VCaP (cell line): ENCODE data around the gene GNB3.

Source experiments
- H3K27ac ChIP-seq: fragments of 450-650 bp; 2 replicates; pipeline ENCODE4 v1.5.1; 2017
- CTCF ChIP-seq: fragments of 450-650 bp; conservative IDR thresholded peaks from 2 replicates; pipeline ENCODE4 v1.5.1; 2017; ENCODE audit warnings: mild to moderate bottlenecking, moderate library complexity

GNB3 gene

GRCh38 chr12:6809056-6809455 lies 31.7 kb upstream of the GNB3 start:
- no peak for TF ChIP-seq CTCF
- H3K27ac ChIP-seq: no peak overlapping the region

GRCh38 chr12:6810758-6811157 lies 30.0 kb upstream of the GNB3 start:
- TF ChIP-seq CTCF: no peak
- no peak overlapping the region for H3K27ac ChIP-seq

- no peak for TF ChIP-seq CTCF
- no peak overlapping the region for H3K27ac ChIP-seq
These were observed 27.4 kb upstream of the GNB3 start for GRCh38 chr12:6813363-6813762.

DNA sequence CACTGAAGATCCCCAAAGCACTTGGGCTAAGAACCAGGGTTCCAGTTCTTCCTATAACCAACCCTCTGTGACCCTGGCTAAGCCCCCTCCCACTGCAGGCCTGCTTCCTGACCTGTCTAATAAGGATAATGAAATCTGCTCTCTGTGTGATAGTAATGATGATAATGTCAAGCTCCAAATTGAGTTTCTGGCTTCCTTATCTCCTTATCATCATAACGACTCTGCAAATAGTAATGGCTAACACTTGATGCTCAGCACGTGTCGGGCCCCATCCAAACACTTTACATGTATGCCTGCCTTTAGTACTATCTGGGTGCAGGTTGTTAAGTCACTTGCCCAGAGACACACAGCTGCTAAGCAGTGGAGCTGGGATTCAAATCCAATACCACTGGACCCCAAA lies 24.1 kb upstream of the GNB3 start:
- TF ChIP-seq CTCF: no peak
- H3K27ac ChIP-seq: no peak overlapping the region

GRCh38 chr12:6817098-6817497 lies 23.6 kb upstream of the GNB3 start:
- no peak for TF ChIP-seq CTCF
- no peak overlapping the region for H3K27ac ChIP-seq

DNA sequence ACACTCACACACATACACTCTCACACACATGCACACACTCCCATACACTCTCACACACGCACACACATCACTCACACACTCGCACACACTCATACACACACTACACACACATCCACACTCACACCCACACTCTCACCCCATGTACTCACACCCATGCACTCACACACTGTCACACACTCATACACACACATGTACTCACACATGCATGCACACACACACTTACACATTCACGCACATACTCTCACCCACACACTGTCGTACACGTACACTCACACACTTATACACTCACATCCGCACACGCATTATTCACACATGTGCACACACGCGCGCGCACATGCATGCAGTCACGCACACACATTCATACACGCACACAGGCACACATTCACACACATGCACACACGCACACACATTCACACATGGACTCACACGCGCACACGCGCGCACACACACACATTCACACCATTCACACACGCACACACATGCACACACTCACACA lies 23.0 kb upstream of the GNB3 start:
- no peak overlapping the region for H3K27ac ChIP-seq
- TF ChIP-seq CTCF: no peak

DNA sequence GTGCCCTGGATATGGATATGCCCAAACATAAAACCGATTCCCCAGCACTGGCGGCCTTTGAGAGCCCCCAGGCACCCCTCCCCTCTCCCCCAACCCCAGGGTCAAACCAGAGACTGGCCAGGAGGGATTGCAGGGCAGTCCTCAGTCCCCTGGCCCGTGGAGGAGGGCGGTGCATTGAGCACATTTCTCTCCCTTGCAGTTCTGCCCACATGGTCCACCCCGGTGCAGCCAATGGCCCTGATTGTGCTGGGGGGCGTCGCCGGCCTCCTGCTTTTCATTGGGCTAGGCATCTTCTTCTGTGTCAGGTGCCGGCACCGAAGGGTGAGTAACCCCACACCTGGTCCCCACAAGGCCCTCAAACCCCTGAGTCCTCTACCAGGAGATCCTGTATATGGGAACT lies 22.5 kb upstream of the GNB3 start:
- no peak overlapping the region for H3K27ac ChIP-seq
- no peak for TF ChIP-seq CTCF

DNA sequence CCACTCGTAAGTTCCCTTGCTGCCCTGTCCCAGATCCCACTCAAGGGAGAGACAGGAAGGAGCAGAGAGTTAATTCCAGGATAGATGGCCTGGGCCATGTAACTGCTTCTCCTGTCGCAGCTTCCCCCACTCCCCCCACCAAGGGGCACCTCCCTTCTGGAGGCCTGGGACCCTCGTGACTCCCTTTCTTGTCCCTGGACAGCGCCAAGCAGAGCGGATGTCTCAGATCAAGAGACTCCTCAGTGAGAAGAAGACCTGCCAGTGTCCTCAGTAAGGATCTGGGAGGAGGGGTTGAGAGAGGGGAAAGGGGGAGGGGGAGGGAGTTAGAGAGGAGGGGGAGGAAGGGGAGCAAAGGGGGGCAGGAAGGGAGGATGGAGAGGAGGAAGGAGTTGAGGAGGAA lies 22.1 kb upstream of the GNB3 start:
- no peak overlapping the region for H3K27ac ChIP-seq
- no peak for TF ChIP-seq CTCF
